DND-41 (cell line): Measurements from ENCODE around the gene ZNF592.

Experiments
- CTCF ChIP-seq: IDR thresholded peaks from 2 replicates; pipeline ENCODE4 v1.5.1; 2012; ENCODE audit warnings: borderline replicate concordance, low read length, moderate library complexity, mild to moderate bottlenecking; ENCODE audit not compliant: poor library complexity, severe bottlenecking; ENCODE audit errors: extremely low read depth
- EZH2 ChIP-seq: IDR thresholded peaks from 3 replicates; pipeline ENCODE4 v1.6.1; 2012; ENCODE audit warnings: borderline replicate concordance, low read depth, mild to moderate bottlenecking, moderate library complexity, low read length, inconsistent platforms; ENCODE audit not compliant: severe bottlenecking

- TF ChIP-seq EZH2, result no peak
- TF ChIP-seq CTCF, result no peak
Observed at GRCh38 chr15:84782346-84782745, 34.0 kb downstream of the ZNF592 start.
